Esophagus squamous epithelium (tissue), 5 donors: ENCODE results near the gene DEXI. TPM values are rescaled to one million over a fixed set of nuclear protein-coding genes. Genes with fewer than 3 reads are reported as not detected.
"Not testable (repeated sequence)": the region's sequence is repeated elsewhere in the genome, so short reads cannot be mapped to it uniquely, and the experiment has no call there.

Experiments
- DNase-seq: peaks from one replicate; lab custom pipeline; 2025; lab: John Stamatoyannopoulos, UW
- H3K27ac ChIP-seq, 4 donors: fragments of 200-600 bp; sonication (generic); one replicate each; pipeline ENCODE4 v1.5.1; 2016 to 2019; ENCODE audit warnings: mild to moderate bottlenecking in 1 of 4
- H3K27me3 ChIP-seq, 4 donors: fragments of 200-600 bp; sonication (generic); 1 replicate in 3 of 4; 2 replicates in 1 of 4; pipeline versions ENCODE4 v1.5.1 to v1.6.0; 2017 to 2021; ENCODE audit warnings: antibody characterized with exemption in 1 of 4
- H3K36me3 ChIP-seq, 3 donors: fragments of 200-600 bp; sonication (generic); one replicate each; pipeline ENCODE4 v1.5.1; 2016 to 2019
- H3K4me1 ChIP-seq, 3 donors: fragments of 200-600 bp; sonication (generic); one replicate each; pipeline ENCODE4 v1.5.1; 2017 to 2019
- H3K4me3 ChIP-seq, 4 donors: fragments of 200-600 bp; sonication (generic); 1 replicate in 3 of 4; 2 replicates in 1 of 4; pipeline ENCODE4 v1.5.1; 2016 to 2019; ENCODE audit warnings: mild to moderate bottlenecking in 2 of 4, moderate library complexity in 1 of 4
- H3K9me3 ChIP-seq, 3 donors: fragments of 200-600 bp; sonication (generic); one replicate each; pipeline ENCODE4 v1.5.1; 2016 to 2019
- CTCF ChIP-seq, 6 experiments: fragments of 450-650 bp in 4 of 6; fragments of 200-600 bp in 2 of 6; sonication (generic) in 2 of 6; IDR thresholded peaks; one replicate each; pipeline ENCODE4 v1.5.1; 2016 to 2019; ENCODE audit warnings: antibody characterized with exemption in 6 of 6, mild to moderate bottlenecking in 4 of 6, moderate library complexity in 4 of 6
- POLR2A ChIP-seq, 4 donors: fragments of 450-650 bp; IDR thresholded peaks; one replicate each; pipeline ENCODE4 v1.6.1; 2017; ENCODE audit warnings: antibody characterized with exemption in 4 of 4, mild to moderate bottlenecking in 4 of 4, moderate library complexity in 3 of 4
- WGBS, 2 donors: methylation state at CpG; one replicate each; pipeline ENCODE4 v1.1.5; 2018; 5-methylcytosine and 5-hydroxymethylcytosine counted together
- intact Hi-C: fragments of 100-400 bp; cut with DNase I; formaldehyde crosslinking; loops from one replicate; pipeline ENCODE4 v1.15.0; 2022
- total RNA-seq, 4 donors: library from RNA; depleted of rRNA; stranded (reverse); fragments of >200 nt; gene quantifications; one replicate each; pipeline ENCODE4 v1.1.0, GENCODE V29; 2016
- donor health status: DM: yes; HTN: yes; CAD: no.

The DEXI gene
- total RNA-seq, 4 donors from 2014 or later: 22.6 to 60.1 (median 28.4) TPM

GRCh38 chr16:10944249-10945064, 2.2 kb upstream of the DEXI start, which contains the start of gene CLEC16A:
CLEC16A (plus strand) TSS chr16:10944564; CDS start chr16:10944718, 154 bp downstream.
- H3K27ac ChIP-seq: peak within 1 kb of the TSS; percentile 85 to 91 (median 88)
- no peaks in the 10 kb centered on the region for H3K27me3 ChIP-seq
- TF ChIP-seq POLR2A (IDR thresholded peaks at IDR 0.05) (peak in 3 of 4 donors; percentile 67 to 92 (median 85)), CTCF (IDR thresholded peaks at IDR 0.05) (peak in 4 of 6 experiments; percentile 15 to 60 (median 39))
- peaks cover 47 to 72% (median 49%) of the 10 kb centered on the region in 3 donors for H3K4me1 ChIP-seq
- peak within 1 kb of the TSS; percentile 87 to 99 (median 90) for H3K4me3 ChIP-seq
- intact Hi-C loops: no loop called here
- H3K36me3 ChIP-seq: peaks cover 0 to 4% (median 0%) of the 10 kb centered on the region in 3 donors
- H3K9me3 ChIP-seq: no peaks in the 10 kb centered on the region
- peak; percentile 81 for DNase-seq
- 0% methylated on average over 11 to 21 of the region's 86 CpGs for WGBS, 2 donors

GRCh38 chr16:10943064-10943353, 741 bp upstream of the DEXI start:
- Histone ChIP-seq H3K9me3 (no peaks in the 10 kb centered on the region), H3K36me3 (peaks cover 0 to 12% (median 0%) of the 10 kb centered on the region in 3 donors), H3K27ac (peak overlapping the region; percentile 75 to 91 (median 86)), H3K27me3 (no peaks in the 10 kb centered on the region), H3K4me1 (peaks cover 57 to 79% (median 57%) of the 10 kb centered on the region in 3 donors), H3K4me3 (peak overlapping the region in 3 of 4 donors; percentile 78 to 93 (median 89))
- WGBS, 2 donors: 76 to 78% methylated on average over 7 of the region's 7 CpGs
- DNase-seq: no peak
- TF ChIP-seq CTCF (IDR thresholded peaks at IDR 0.05): no peak
- TF ChIP-seq POLR2A (IDR thresholded peaks at IDR 0.05): no peak
- intact Hi-C loops: no loop called here

GRCh38 chr16:10941935-10942351, 325 bp downstream of the DEXI start:
- H3K27me3 ChIP-seq, intact Hi-C loops, H3K9me3 ChIP-seq, DNase-seq: not testable (repeated sequence)
- H3K4me1 ChIP-seq: peaks cover 67 to 87% (median 67%) of the 10 kb centered on the region in 3 donors
- H3K4me3 ChIP-seq: peak overlapping the region; percentile 78 to 93 (median 90)
- peaks cover 0 to 12% (median 0%) of the 10 kb centered on the region in 3 donors for H3K36me3 ChIP-seq
- WGBS, 2 donors: no CpG with 5 or more reads among the region's 52 CpGs
- H3K27ac ChIP-seq: peak overlapping the region; percentile 75 to 91 (median 86)

GRCh38 chr16:10941127-10941933, 938 bp downstream of the DEXI start:
- Histone ChIP-seq H3K36me3 (peaks cover 0 to 12% (median 0%) of the 10 kb centered on the region in 3 donors), H3K27ac (peak overlapping the region; percentile 75 to 91 (median 86)), H3K4me1 (peaks cover 63 to 87% (median 65%) of the 10 kb centered on the region in 3 donors), H3K27me3 (no peaks in the 10 kb centered on the region), H3K4me3 (peak overlapping the region; percentile 78 to 93 (median 90)), H3K9me3 (no peaks in the 10 kb centered on the region)
- no peak for DNase-seq
- intact Hi-C loops: no loop called here
- TF ChIP-seq POLR2A (IDR thresholded peaks at IDR 0.05) (no peak), CTCF (IDR thresholded peaks at IDR 0.05) (no peak)
- WGBS, 2 donors: 0 to 25% methylated on average over 4 to 10 of the region's 36 CpGs

GRCh38 chr16:10940501-10941079, 1.7 kb downstream of the DEXI start:
- DNase-seq: no peak
- WGBS, 2 donors: 14 to 16% methylated on average over 5 of the region's 8 CpGs

More at GRCh38 chr16:10940501-10941079, 1.7 kb downstream of the DEXI start:
- H3K36me3 ChIP-seq: peaks cover 0 to 12% (median 0%) of the 10 kb centered on the region in 3 donors
- no peaks in the 10 kb centered on the region for H3K27me3 ChIP-seq
- H3K9me3 ChIP-seq: no peaks in the 10 kb centered on the region
- no peak for TF ChIP-seq POLR2A (IDR thresholded peaks at IDR 0.05)
- no peak for TF ChIP-seq CTCF (IDR thresholded peaks at IDR 0.05)
- intact Hi-C loops: no loop called here
- H3K4me3 ChIP-seq: peak overlapping the region; percentile 78 to 93 (median 90)
- H3K4me1 ChIP-seq: peaks cover 57 to 87% (median 62%) of the 10 kb centered on the region in 3 donors
- H3K27ac ChIP-seq: peak overlapping the region in 3 of 4 donors; percentile 75 to 91 (median 89)
